NCI-H2107 (cell line): ENCODE results near the gene CCDC154.

Experiments
- DNase-seq: peaks from one replicate; lab custom pipeline; 2025; lab: John Stamatoyannopoulos, UW

Gene CCDC154

DNA sequence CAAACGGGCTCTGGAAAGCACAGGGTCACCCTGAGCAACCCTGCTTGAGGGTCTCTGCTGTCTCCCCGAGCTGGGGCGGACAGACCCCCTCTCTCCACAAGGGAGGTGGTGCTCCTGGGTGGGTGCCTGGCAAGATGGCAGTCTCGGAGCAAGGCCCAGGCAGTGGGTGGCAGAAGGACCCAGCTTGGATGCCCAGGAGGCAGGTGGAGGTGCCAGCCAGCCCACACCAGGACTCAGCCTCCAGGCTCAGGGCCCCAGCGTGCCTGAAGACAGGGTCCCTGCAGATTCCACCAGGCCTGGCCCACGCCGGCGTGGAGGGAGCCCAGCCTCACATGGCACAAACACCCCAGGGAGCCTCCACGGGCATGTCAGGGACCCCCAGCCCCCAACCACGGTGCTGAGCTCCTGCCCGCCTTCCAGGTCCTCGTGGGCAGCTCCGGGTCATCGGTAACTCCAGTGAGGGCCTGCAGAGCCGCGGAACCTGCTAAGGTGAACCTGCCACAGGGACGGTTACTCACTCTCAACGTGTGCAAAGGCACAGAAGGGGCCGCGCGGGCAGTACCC, 50.7 kb downstream of the CCDC154 start:
- no peak for DNase-seq

- no peak for DNase-seq
These were observed 51.5 kb downstream of the CCDC154 start for GRCh38 chr16:1392826-1393225.

- no peak for DNase-seq
These were observed 54.0 kb downstream of the CCDC154 start for GRCh38 chr16:1390239-1390779.

DNA sequence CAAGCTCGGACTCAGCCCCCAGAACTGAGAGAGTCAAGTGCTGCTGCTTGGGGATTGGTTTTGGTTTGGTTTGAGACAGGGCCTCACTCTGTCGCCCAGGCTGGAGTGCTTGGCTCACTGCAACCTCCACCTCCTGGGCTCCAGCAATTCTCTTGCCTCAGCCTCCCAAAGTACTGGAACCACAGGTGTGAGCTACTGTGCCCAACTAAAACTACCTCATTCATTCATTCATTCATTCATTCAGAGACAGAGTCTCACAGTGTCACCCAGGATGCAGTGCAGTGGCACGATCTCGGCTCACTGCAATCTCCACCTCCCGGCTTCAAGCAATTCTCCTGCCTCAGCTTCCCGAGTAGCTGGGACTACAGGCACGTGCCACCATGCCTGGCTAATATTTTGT, 54.6 kb downstream of the CCDC154 start:
- no peak for DNase-seq

DNA sequence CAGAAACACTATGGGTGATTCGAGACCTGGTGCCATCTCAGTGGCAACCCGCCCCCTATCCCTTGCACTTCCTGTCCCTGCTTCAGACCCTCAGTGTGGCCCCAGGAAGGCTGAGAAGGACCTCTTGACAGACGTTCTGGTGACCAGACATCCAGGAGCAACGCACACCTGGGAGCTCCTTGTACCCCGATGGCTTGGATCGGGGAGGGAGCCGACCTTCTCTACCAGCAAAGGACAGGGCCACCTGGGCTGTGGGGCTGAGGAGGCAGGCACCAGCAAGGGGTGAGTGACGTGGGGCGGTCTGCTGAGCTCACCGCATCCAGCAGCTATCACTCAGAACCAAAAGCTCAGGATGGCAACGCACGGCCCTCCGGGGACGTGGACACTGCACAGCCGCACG, 57.0 kb downstream of the CCDC154 start:
- DNase-seq, result no peak

DNA sequence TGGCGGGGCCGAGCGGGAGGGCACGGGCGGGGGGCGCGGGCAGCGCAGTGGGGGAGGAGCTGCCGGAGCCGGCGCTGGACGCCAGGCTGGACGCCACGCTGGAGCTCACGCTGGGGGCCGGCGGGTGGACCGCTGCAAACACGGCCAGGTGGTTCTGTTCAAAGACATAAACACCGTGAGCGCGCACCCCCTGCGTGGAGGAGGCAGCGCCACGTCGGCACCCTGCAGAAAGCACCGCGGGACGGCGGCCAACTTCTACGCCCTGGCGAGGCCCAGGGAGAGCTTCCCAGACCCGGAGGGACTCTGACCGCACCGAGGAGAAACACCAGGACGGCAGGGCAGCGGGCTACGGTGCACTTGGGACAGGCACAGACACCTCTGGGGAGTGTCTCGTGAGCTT, 59.1 kb downstream of the CCDC154 start:
- no peak for DNase-seq
